HG02798 (cell line): ENCODE measurements around the gene DMAP1.
"Not testable (repeated sequence)": the region's sequence is repeated elsewhere in the genome, so short reads cannot be mapped to it uniquely, and the experiment has no call there.

Source experiments
- ATAC-seq: cut with Tn5 transposase; IDR thresholded peaks from one replicate; pipeline ENCODE4 v1.9.1; 2021; ENCODE audit warnings: mild to moderate bottlenecking; ENCODE audit not compliant: unreplicated experiment, poor library complexity

Gene DMAP1, protein sequence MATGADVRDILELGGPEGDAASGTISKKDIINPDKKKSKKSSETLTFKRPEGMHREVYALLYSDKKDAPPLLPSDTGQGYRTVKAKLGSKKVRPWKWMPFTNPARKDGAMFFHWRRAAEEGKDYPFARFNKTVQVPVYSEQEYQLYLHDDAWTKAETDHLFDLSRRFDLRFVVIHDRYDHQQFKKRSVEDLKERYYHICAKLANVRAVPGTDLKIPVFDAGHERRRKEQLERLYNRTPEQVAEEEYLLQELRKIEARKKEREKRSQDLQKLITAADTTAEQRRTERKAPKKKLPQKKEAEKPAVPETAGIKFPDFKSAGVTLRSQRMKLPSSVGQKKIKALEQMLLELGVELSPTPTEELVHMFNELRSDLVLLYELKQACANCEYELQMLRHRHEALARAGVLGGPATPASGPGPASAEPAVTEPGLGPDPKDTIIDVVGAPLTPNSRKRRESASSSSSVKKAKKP

GRCh38 chr1:44213222-44214112 is at the start of gene DMAP1:
DMAP1 (plus strand) TSS chr1:44213471; CDS start chr1:44213754, 283 bp downstream.
- ATAC-seq: peak; percentile 75

DNA sequence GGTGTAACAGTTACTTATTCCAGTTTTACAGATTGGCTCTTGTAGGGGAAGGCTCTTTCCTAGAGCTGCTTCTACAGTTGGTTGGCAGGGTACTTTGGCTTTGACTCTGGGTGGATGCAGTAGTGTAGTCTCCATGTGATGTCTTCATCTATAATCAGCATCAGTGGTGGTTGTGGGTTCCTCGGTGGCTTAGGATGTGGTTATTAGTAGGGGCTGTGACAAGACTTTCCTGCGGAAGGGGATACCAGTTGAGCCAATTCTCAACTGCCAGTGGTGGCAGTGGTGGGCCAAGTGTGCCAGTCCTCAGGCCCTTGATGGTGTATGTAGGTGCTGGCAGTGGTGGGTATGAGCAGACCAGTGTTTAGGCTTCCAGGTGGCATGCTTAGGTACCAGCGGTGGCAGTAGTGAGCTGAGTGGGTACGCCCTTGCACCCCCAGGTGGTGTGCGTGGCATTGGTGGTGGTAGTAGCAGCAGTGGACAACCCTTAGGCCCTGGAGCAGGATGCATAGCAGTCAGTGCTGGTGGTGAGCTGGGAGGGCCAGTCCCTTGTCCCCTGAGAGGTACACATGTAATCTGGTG is 44.7 kb upstream of the DMAP1 start:
- ATAC-seq: no peak

DNA sequence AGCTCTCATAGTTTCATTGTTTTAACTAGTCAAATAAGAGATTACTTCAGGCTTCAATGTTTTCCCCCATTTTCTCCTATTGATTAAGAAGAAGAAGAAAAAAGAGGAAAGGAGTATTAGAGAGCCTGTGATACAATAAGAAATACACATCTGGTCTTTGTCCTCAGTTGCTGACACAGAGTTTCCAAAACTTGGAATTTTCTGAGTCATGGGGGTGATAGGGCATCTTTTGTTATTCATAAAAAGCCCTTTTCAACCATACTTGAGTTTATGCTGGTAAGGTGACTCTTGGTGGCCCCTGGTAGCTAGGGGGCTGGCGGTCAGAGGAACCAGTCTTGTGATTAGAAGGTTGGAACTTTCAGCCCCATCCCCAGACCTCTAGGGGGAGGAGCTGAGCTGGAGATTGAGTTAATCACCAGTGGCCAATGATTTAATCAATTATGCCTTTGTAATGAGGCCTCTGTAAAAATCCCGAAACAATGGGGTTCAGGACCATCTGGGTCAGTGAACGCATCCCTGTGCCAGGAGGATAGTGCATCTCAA is 42.9 kb upstream of the DMAP1 start:
- no peak for ATAC-seq

- ATAC-seq: no peak
Measured at GRCh38 chr1:44174630-44175029, 38.6 kb upstream of the DMAP1 start.

GRCh38 chr1:44200336-44200735 is 12.9 kb upstream of the DMAP1 start:
- no peak for ATAC-seq

DNA sequence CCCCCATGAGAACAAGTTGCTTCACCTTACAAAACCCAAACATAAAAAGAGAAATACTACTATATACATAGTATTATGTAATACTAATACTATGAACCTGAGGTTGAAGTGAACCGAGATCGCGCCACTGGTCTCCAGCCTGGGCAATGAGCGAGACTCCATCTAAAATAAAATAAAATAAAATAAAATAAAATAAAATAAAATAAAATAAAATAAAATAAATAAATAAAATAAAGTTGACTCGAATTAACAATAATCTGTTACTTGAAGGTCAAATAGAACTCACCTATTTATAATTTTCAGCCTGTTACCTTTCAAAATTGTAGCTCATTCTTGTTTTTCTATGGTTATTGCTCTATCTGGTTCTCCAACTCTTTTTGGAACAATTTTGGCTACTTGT is 6.7 kb upstream of the DMAP1 start:
- not testable (repeated sequence) for ATAC-seq

DNA sequence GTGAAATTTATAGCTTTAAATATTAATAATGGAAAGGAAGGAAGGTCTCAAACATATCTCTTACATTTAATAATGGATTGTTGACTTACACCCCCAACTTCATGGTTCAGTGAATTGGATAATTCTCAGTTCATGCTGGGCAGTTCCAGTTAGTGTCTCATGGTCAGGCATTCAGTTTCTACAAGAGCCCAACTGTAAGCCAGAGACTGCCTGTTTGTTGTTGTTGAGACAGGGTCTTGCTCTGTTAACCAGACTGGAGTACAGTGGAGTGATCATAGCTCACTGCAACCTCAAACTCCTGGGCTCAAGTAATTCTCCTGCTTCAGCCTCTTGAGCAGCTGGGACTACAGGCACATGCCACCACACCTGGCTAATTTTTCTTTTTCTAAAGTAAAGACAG is 5.0 kb upstream of the DMAP1 start:
- ATAC-seq: no peak

- ATAC-seq: no peak
Measured at GRCh38 chr1:44210595-44210994, 2.7 kb upstream of the DMAP1 start.

- ATAC-seq: no peak
Measured at GRCh38 chr1:44212355-44213221, 683 bp upstream of the DMAP1 start.

- ATAC-seq: no peak
Measured at GRCh38 chr1:44217809-44218410, 4.6 kb downstream of the DMAP1 start.

DNA sequence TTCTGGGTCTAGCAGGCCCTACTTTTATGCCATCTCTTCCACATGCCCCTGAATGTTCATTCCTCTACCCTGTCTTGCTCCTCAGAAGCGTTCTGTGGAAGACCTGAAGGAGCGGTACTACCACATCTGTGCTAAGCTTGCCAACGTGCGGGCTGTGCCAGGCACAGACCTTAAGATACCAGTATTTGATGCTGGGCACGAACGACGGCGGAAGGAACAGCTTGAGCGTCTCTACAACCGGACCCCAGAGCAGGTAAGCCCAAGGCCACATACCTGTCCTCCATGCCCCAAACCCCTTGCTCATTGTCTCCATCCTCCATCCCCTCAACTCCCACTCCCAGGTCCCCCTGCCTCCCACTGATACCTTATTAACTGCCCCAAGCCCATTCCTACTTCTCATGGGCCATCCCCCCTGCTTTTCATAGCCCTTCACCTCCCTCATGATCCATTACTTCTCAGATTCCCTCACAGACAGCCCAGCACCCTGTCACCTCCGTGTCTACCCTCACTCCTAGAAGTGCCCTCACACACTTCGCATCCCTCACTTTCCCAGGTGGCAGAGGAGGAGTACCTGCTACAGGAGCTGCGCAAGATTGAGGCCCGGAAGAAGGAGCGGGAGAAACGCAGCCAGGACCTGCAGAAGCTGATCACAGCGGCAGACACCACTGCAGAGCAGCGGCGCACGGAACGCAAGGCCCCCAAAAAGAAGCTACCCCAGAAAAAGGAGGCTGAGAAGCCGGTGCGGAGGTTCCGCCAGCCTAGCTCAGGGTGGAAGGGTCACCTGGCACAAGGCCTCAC is 5.4 kb downstream of the DMAP1 start:
- no peak for ATAC-seq

- no peak for ATAC-seq
Measured at GRCh38 chr1:44219301-44219626, 6.0 kb downstream of the DMAP1 start.

DNA sequence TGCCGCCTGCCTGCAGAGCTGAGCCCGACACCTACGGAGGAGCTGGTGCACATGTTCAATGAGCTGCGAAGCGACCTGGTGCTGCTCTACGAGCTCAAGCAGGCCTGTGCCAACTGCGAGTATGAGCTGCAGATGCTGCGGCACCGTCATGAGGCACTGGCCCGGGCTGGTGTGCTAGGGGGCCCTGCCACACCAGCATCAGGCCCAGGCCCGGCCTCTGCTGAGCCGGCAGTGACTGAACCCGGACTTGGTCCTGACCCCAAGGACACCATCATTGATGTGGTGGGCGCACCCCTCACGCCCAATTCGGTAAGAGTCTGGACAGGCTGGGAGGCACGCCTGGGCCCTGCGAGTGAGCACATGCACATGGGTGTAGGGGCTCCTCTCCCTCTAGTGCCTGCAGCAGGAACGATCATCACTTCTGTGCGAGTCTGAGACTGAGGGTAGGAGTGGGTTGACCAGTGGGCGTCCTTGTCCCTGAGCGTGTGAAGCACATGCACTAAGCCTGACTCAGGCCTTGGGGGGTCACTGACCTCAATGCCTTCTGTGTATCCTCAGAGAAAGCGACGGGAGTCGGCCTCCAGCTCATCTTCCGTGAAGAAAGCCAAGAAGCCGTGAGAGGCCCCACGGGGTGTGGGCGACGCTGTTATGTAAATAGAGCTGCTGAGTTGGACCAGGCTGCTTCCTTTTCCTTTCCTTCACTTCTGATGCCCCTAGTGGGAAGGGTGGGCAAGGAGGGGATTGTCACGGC is 6.9 kb downstream of the DMAP1 start:
- ATAC-seq: peak; percentile 9

DNA sequence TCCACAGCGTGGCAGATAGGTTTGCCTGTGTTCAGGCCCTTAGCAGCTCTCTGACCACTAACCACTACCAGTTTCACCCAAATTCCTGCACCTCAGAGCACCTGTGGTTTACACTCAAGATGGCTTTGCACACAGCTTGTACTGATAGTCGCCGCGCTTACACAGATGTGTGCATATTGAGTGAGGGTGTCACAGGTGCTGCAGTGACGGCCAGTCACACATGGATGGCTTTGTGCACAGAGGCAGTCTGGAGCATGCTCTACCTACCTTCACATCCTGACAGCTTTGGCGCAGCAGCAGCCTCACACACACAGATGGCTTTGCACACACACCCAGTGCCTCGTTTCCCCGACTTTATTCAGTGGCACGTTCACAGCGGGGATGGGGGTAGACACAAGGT is 7.5 kb downstream of the DMAP1 start:
- peak; percentile 45 for ATAC-seq

DNA sequence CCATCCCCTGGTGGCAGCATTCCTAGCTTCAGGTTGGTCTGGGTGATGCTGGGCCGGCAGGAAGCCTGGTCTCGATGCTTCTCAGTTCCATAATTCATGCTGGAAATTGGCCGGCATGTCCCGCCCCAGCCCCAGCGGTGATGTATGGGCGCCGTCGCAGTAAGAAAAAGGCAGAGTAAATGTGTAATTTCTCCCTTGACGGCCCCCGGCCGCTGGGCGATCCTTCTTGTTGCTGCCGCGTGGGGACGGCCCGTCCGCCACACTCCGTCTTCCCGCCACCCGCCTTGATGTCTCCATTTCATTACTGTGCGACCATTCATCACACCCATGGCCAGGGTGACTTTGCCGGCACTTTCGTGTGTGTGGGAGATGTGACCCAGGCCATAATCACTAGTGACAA is 8.5 kb downstream of the DMAP1 start:
- no peak for ATAC-seq

- no peak for ATAC-seq
Measured at GRCh38 chr1:44222397-44223186, 9.3 kb downstream of the DMAP1 start.

DNA sequence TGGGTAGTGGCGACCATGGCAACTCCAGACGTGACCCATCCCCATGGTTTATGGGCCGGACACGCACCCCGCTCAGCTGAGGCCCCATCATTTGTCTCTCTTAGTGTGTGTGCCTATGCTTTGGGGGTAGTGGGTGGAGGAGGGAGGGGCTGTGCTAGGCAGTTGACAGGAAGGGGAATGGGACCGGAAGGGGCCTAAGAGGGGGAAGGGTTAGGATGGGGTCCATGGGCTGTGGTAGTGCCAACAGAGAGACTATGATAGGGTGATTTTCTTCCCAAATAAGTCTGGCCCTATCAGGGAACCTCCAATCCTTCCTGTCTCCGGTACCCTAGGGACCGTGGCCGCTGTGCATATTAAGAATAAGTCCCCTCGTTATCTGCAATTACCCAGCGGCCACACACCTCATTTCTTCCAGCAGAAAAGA is 9.9 kb downstream of the DMAP1 start:
- ATAC-seq: no peak
